Sigmoid colon (tissue), 4 donors: ENCODE measurements around the gene ST6GALNAC4.

Experiments used
- POLR2A ChIP-seq, 2 donors: fragments of 450-650 bp; IDR thresholded peaks; one replicate each; pipeline ENCODE4 v1.6.1; 2016; ENCODE audit warnings: antibody characterized with exemption in 2 of 2, mild to moderate bottlenecking in 2 of 2, moderate library complexity in 2 of 2
- POLR2AphosphoS5 ChIP-seq, 4 donors: sonication (generic); formaldehyde crosslinking; IDR thresholded peaks; one replicate each; pipeline ENCODE4 v1.6.1; 2017; ENCODE audit warnings: antibody characterized with exemption in 4 of 4

DNA sequence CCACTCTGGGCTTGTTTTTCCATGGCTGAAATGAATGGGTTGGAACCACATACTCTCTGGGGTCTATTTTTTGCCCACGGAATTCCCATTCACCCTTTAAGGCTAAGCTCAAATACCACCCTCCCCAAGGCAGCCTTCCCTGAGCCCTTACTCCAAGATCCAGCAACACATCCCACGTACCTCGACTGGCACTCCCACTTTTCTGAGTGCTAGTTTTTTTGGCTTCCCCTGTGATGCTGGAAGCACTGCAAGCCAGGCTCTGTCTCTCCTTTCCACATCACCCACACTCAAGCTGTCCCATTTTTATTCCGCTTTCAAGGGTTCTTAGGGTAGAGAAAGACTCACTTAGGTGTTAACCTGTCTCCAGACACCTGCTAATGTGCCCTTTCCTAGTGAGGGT lies 23.4 kb downstream of the ST6GALNAC4 start:
- TF ChIP-seq POLR2AphosphoS5 (IDR thresholded peaks at IDR 0.05), result no peak
- TF ChIP-seq POLR2A (IDR thresholded peaks at IDR 0.05), result no peak
